Mesothelial cell of epicardium (in vitro differentiated cells): ENCODE measurements around the gene NAV2. TPM values are rescaled to one million over a fixed set of nuclear protein-coding genes. Genes with fewer than 3 reads are reported as not detected.

Experiments used
- DNase-seq, 2 experiments: peaks; one replicate each; pipeline ENCODE4 v3.0.0; 2021; ENCODE audit warnings: low spot score in 2 of 2; ENCODE audit not compliant: unreplicated experiment in 2 of 2
- H3K27ac Mint-ChIP-seq: 2 replicates; pipeline ENCODE4 v1.8.0; 2021; ENCODE audit warnings: mixed read lengths
- H3K27me3 Mint-ChIP-seq: 2 replicates; pipeline ENCODE4 v1.8.0; 2021; ENCODE audit warnings: low read depth, mixed read lengths
- H3K36me3 Mint-ChIP-seq: 2 replicates; pipeline ENCODE4 v1.8.0; 2021; ENCODE audit warnings: mixed read lengths
- H3K4me1 Mint-ChIP-seq: 2 replicates; pipeline ENCODE4 v1.8.0; 2021; ENCODE audit warnings: mixed read lengths
- H3K4me3 Mint-ChIP-seq: 2 replicates; pipeline ENCODE4 v1.8.0; 2021; ENCODE audit warnings: mild to moderate bottlenecking, moderate library complexity, mixed read lengths
- H3K9me3 Mint-ChIP-seq: 2 replicates; pipeline ENCODE4 v1.8.0; 2021; ENCODE audit warnings: mixed read lengths
- CTCF ChIP-seq: fragments of 200-600 bp; sonication (generic); IDR thresholded peaks from one replicate; pipeline ENCODE4 v1.5.0; 2021; ENCODE audit warnings: antibody characterized with exemption; ENCODE audit not compliant: unreplicated experiment
- total RNA-seq: library from RNA; stranded (reverse); gene quantifications from 3 replicates; pipeline ENCODE4 v1.2.1, GENCODE V29; 2021

NAV2 gene
- total RNA-seq, 1 donor from 2014 or later, result 69.8 TPM

GRCh38 chr11:19973136-19973635 lies 260.5 kb downstream of the NAV2 start:
- peaks cover 32% of the 10 kb centered on the region for H3K4me1 Mint-ChIP-seq
- H3K27me3 Mint-ChIP-seq, result no peaks in the 10 kb centered on the region
- no peak overlapping the region for H3K4me3 Mint-ChIP-seq
- H3K27ac Mint-ChIP-seq, result no peak overlapping the region
- DNase-seq, result no peak
- no peak for TF ChIP-seq CTCF
- no peaks in the 10 kb centered on the region for H3K9me3 Mint-ChIP-seq
- H3K36me3 Mint-ChIP-seq, result no peaks in the 10 kb centered on the region

DNA sequence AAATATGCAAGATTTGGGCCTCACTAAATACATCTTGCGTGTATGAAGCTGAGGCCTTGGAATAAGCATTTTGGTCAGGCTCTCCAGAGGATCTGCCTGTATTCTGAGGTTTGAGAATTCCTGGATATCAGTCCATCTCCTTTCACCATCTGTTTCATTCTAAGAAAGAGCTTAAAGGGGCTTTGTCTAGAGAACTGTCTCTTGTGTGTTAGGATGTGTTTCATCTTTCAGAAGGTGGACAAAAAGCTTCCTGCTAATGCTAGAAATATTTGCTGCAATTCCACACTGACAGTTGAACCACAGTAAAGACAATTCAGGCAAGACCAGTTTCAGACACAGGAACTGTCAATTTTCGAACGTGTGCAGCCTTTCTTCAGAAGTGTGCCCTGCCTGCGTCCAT lies 262.2 kb downstream of the NAV2 start:
- no peak for TF ChIP-seq CTCF
- peaks cover 43% of the 10 kb centered on the region for H3K4me1 Mint-ChIP-seq

DNA sequence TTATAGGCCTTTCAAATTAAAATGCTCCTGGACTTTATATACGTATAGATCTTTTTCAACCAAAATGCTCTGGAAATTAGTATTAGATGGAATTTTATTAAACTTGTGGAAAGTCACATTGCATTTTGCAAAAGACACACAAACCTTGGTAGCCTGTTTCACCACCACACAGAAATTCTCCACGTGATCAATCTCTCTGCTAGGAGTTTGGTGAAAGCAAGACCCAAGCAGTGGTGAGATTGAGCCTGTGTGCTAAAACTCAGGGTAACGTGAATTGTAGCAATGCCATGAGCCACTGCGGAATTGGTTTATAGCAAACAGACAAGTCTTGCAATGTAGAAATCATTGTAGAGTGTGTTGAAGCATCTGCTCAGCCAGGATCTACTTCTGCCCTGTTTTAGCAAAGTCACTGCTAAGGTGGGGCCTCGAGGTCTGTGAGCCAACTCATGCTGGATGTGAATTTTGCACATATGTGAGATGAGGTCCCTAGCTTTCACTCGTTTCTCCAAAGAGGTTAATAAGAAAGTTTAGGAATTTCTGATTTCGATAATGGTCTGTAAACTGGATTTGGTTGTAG lies 262.9 kb downstream of the NAV2 start:
- Mint-ChIP-seq H3K27ac (no peak overlapping the region), H3K9me3 (no peaks in the 10 kb centered on the region), H3K27me3 (no peaks in the 10 kb centered on the region), H3K36me3 (no peaks in the 10 kb centered on the region), H3K4me1 (peaks cover 43% of the 10 kb centered on the region), H3K4me3 (no peak overlapping the region)
- TF ChIP-seq CTCF, result no peak
- no peak for DNase-seq

More for the DNA sequence above, 262.2 kb downstream of the NAV2 start:
- no peaks in the 10 kb centered on the region for H3K27me3 Mint-ChIP-seq
- H3K36me3 Mint-ChIP-seq, result no peaks in the 10 kb centered on the region
- no peak overlapping the region for H3K4me3 Mint-ChIP-seq
- no peak overlapping the region for H3K27ac Mint-ChIP-seq
- no peaks in the 10 kb centered on the region for H3K9me3 Mint-ChIP-seq
- DNase-seq, result no peak

DNA sequence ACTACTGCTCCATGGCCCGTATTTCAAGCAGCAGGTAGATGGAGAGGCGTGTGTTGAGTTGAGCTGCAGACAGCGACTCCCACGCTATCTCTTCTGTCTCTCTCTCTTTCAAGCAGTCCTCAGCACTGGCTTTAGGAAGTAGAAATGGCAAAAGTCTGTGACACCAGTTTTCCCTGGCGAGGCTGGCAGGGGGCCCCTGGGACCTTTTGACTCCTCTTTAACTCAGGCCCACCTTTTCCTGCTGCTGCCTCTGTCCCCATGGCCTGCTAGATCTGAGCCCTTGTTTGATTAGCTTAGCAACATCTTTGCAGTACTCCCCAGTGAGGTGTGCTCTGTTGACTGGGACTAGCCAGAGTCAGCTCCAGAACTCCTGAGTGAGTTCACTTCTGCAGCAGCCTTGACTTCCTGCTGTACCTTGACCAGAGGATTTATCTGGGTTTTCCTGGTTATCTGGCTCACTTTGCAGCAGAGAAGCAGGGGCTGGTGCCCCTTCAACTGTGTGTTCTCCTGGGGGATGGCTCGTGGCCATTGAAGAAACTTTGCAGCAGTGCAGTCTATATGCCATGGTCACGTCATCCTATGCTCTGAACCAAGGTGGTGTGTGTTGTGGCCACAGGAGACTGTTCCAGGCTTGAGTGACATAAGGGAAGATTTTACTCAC lies 263.8 kb downstream of the NAV2 start:
- no peaks in the 10 kb centered on the region for H3K27me3 Mint-ChIP-seq
- H3K4me3 Mint-ChIP-seq, result no peak overlapping the region
- H3K9me3 Mint-ChIP-seq, result no peaks in the 10 kb centered on the region
- no peak for DNase-seq
- H3K4me1 Mint-ChIP-seq, result peaks cover 50% of the 10 kb centered on the region
- no peak overlapping the region for H3K27ac Mint-ChIP-seq
- TF ChIP-seq CTCF, result no peak
- no peaks in the 10 kb centered on the region for H3K36me3 Mint-ChIP-seq

GRCh38 chr11:19977941-19978340 lies 265.3 kb downstream of the NAV2 start:
- H3K27ac Mint-ChIP-seq, result no peak overlapping the region
- H3K9me3 Mint-ChIP-seq, result no peaks in the 10 kb centered on the region
- no peak overlapping the region for H3K4me3 Mint-ChIP-seq
- H3K36me3 Mint-ChIP-seq, result no peaks in the 10 kb centered on the region
- DNase-seq, result no peak
- no peaks in the 10 kb centered on the region for H3K27me3 Mint-ChIP-seq
- H3K4me1 Mint-ChIP-seq, result peaks cover 57% of the 10 kb centered on the region
- TF ChIP-seq CTCF, result no peak
